Activated CD4-positive, alpha-beta T cell treated with anti-CD3 and anti-CD28 coated beads for 1 hour (primary cell): Measurements from ENCODE around the gene SUOX.
A peak's percentile ranks its signal among the peaks of the same experiment; 100 is the strongest.
"Not testable (repeated sequence)": the region's sequence is repeated elsewhere in the genome, so short reads cannot be mapped to it uniquely, and the experiment has no call there.

Source experiments
- DNase-seq: peaks from one replicate; pipeline ENCODE4 v3.0.0-alpha.2; 2020

SUOX gene

GRCh38 chr12:56021889-56022497 lies 24.9 kb downstream of the SUOX start:
- DNase-seq, result no peak

- DNase-seq, result no peak
Measured at GRCh38 chr12:56028511-56029165, 31.6 kb downstream of the SUOX start.

GRCh38 chr12:56029166-56029519 lies 32.1 kb downstream of the SUOX start:
- no peak for DNase-seq

- no peak for DNase-seq
Measured at GRCh38 chr12:56029666-56030293, 32.7 kb downstream of the SUOX start.

- DNase-seq, result no peak
Measured at GRCh38 chr12:56031987-56032386, 34.9 kb downstream of the SUOX start.

- no peak for DNase-seq
Measured at GRCh38 chr12:56034586-56035332, 37.7 kb downstream of the SUOX start.

GRCh38 chr12:56037161-56037560 lies 40.1 kb downstream of the SUOX start:
- DNase-seq, result no peak

GRCh38 chr12:56038022-56038655 lies 41.1 kb downstream of the SUOX start:
- DNase-seq, result no peak

GRCh38 chr12:56040151-56040550 lies 43.1 kb downstream of the SUOX start:
- DNase-seq, result no peak

GRCh38 chr12:56040963-56041551 lies 44.0 kb downstream of the SUOX start:
- DNase-seq, result no peak

GRCh38 chr12:56041552-56042429 lies 44.7 kb downstream of the SUOX start, which contains the start of gene RPS26:
Gene RPS26 (plus strand): TSS chr12:56041918. CDS start chr12:56042167, 249 bp downstream.
- DNase-seq, result peak; percentile 85

GRCh38 chr12:56042430-56042813 lies 45.3 kb downstream of the SUOX start:
- DNase-seq, result not testable (repeated sequence)

GRCh38 chr12:56042843-56043242 lies 45.8 kb downstream of the SUOX start:
- no peak for DNase-seq

GRCh38 chr12:56046027-56046780 lies 49.1 kb downstream of the SUOX start:
- no peak for DNase-seq

- no peak for DNase-seq
Measured at GRCh38 chr12:56053407-56053893, 56.4 kb downstream of the SUOX start.
